OCI-LY1 (cell line): ENCODE data around the gene RRAGD.

ENCODE experiments used
- H2AFZ ChIP-seq: fragments of 200-600 bp; sonication (generic), shearing (Covaris generic); 2 replicates; pipeline ENCODE4 v1.6.0; 2014; ENCODE audit warnings: antibody characterized with exemption, mild to moderate bottlenecking, low read length
- H3F3A ChIP-seq: fragments of 200-600 bp; sonication (generic), shearing (Covaris generic); 2 replicates; pipeline ENCODE4 v1.6.0; 2014; ENCODE audit warnings: mild to moderate bottlenecking, antibody characterized with exemption, low read length, moderate library complexity; ENCODE audit not compliant: insufficient read depth
- H3K27ac ChIP-seq: fragments of 200-600 bp; sonication (generic); 2 replicates; pipeline ENCODE4 v1.5.1; 2014; ENCODE audit warnings: low read length, mixed run types, mild to moderate bottlenecking, low read depth; ENCODE audit not compliant: poor library complexity, severe bottlenecking
- H3K27me3 ChIP-seq: fragments of 200-600 bp; sonication (generic); 2 replicates; pipeline ENCODE4 v1.6.0; 2014; ENCODE audit warnings: antibody characterized with exemption, mild to moderate bottlenecking, low read length, moderate library complexity; ENCODE audit not compliant: insufficient read depth
- H3K36me3 ChIP-seq: fragments of 200-600 bp; sonication (generic); 2 replicates; pipeline ENCODE4 v1.6.1; 2014; ENCODE audit warnings: mild to moderate bottlenecking, antibody characterized with exemption, low read length, moderate library complexity, mixed read lengths; ENCODE audit not compliant: insufficient read depth
- H3K4me1 ChIP-seq: fragments of 200-600 bp; sonication (generic); 2 replicates; pipeline ENCODE4 v1.5.1; 2014; ENCODE audit warnings: mild to moderate bottlenecking, low read length, moderate library complexity; ENCODE audit not compliant: insufficient read depth, severe bottlenecking
- H3K4me2 ChIP-seq: fragments of 200-600 bp; sonication (generic), shearing (Covaris generic); 2 replicates; pipeline ENCODE4 v1.6.1; 2014; ENCODE audit warnings: low read length
- H3K4me3 ChIP-seq: fragments of 200-600 bp; sonication (generic); 2 replicates; pipeline ENCODE4 v1.5.1; 2014; ENCODE audit warnings: low read length, low read depth, mild to moderate bottlenecking, mixed read lengths; ENCODE audit not compliant: poor library complexity, severe bottlenecking
- H3K79me2 ChIP-seq: fragments of 200-600 bp; shearing (Covaris generic); 2 replicates; pipeline ENCODE4 v1.6.1; 2016; ENCODE audit warnings: mixed run types, low read length, mixed read lengths; ENCODE audit not compliant: insufficient read depth
- H3K9ac ChIP-seq: fragments of 200-600 bp; sonication (generic), shearing (Covaris generic); 2 replicates; pipeline ENCODE4 v1.6.1; 2014; ENCODE audit warnings: mild to moderate bottlenecking, low read length, mixed read lengths
- H3K9me2 ChIP-seq: fragments of 200-600 bp; sonication (generic), shearing (Covaris generic); 2 replicates; pipeline ENCODE4 v1.6.1; 2014; ENCODE audit warnings: low read depth, mild to moderate bottlenecking, low read length, mixed read lengths
- H3K9me3 ChIP-seq: fragments of 200-600 bp; shearing (Covaris generic); 2 replicates; pipeline ENCODE4 v1.6.1; 2014; ENCODE audit warnings: low read length, mixed read lengths
- H4K20me1 ChIP-seq: fragments of 200-600 bp; sonication (generic), shearing (Covaris generic); 2 replicates; pipeline ENCODE4 v1.6.0; 2016; ENCODE audit warnings: mild to moderate bottlenecking, low read length; ENCODE audit not compliant: insufficient read depth
- EZH2 ChIP-seq: fragments of 200-600 bp; sonication (generic), shearing (Covaris generic); IDR thresholded peaks from 2 replicates; pipeline ENCODE4 v1.8.0; 2017; ENCODE audit warnings: borderline replicate concordance, mixed run types, mild to moderate bottlenecking, antibody characterized with exemption, low read length, moderate library complexity, mixed read lengths
- TF ChIP-seq, protein P1 (sequence below): fragments of 200-600 bp; sonication (generic), shearing (Covaris generic); IDR thresholded peaks from 2 replicates; pipeline ENCODE4 v1.5.1; 2017; ENCODE audit warnings: mild to moderate bottlenecking, antibody characterized with exemption, low read length, moderate library complexity, mixed read lengths

RRAGD gene

GRCh38 chr6:89371849-89372505 is 40.1 kb downstream of the RRAGD start:
- H3K27ac ChIP-seq: peak overlapping the region; percentile 76
- H3K79me2 ChIP-seq: no peaks in the 10 kb centered on the region
- H3K27me3 ChIP-seq: no peaks in the 10 kb centered on the region
- no peaks in the 10 kb centered on the region for H3K9me2 ChIP-seq
- no peak for TF ChIP-seq EZH2
- TF ChIP-seq, protein P1, sequence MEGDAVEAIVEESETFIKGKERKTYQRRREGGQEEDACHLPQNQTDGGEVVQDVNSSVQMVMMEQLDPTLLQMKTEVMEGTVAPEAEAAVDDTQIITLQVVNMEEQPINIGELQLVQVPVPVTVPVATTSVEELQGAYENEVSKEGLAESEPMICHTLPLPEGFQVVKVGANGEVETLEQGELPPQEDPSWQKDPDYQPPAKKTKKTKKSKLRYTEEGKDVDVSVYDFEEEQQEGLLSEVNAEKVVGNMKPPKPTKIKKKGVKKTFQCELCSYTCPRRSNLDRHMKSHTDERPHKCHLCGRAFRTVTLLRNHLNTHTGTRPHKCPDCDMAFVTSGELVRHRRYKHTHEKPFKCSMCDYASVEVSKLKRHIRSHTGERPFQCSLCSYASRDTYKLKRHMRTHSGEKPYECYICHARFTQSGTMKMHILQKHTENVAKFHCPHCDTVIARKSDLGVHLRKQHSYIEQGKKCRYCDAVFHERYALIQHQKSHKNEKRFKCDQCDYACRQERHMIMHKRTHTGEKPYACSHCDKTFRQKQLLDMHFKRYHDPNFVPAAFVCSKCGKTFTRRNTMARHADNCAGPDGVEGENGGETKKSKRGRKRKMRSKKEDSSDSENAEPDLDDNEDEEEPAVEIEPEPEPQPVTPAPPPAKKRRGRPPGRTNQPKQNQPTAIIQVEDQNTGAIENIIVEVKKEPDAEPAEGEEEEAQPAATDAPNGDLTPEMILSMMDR: peak; percentile 99
- H3F3A ChIP-seq: no peaks in the 10 kb centered on the region
- H3K4me3 ChIP-seq: no peak overlapping the region
- peak overlapping the region; percentile 54 for H3K9ac ChIP-seq
- H3K36me3 ChIP-seq: no peaks in the 10 kb centered on the region
- H3K4me1 ChIP-seq: peaks cover 58% of the 10 kb centered on the region
- H2AFZ ChIP-seq: peak overlapping the region; percentile 89
- H4K20me1 ChIP-seq: no peaks in the 10 kb centered on the region
- H3K4me2 ChIP-seq: peak overlapping the region; percentile 42
- H3K9me3 ChIP-seq: no peaks in the 10 kb centered on the region

DNA sequence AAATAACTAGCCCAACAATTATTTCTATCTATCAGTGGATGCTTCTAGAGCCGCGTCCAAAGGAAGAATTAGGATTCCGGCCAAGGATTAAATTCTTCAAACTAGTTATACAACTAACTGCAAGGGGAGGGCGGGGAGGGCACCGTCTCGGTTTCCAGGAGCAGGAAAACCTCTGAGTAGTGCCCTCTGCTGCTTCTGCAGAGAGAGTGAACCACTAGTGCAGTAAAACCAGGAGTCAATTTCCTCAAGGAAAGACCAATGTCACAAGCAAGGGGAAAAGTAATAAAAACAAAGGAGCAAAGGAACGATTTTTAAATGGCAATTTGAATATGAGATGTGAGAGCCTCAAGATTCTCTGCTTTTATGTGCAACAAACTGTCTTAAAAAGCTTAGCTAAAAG is 43.1 kb downstream of the RRAGD start:
- Histone ChIP-seq H3K36me3 (no peaks in the 10 kb centered on the region), H3K9me3 (no peaks in the 10 kb centered on the region), H3K27me3 (no peaks in the 10 kb centered on the region), H3F3A (no peaks in the 10 kb centered on the region), H3K4me3 (no peak overlapping the region), H3K79me2 (no peaks in the 10 kb centered on the region), H3K4me1 (peaks cover 71% of the 10 kb centered on the region), H3K4me2 (peak overlapping the region; percentile 45; the same call in 1 of the 2 replicates), H3K9ac (no peak overlapping the region), H3K9me2 (no peaks in the 10 kb centered on the region), H4K20me1 (no peaks in the 10 kb centered on the region), H3K27ac (peak overlapping the region; percentile 62), H2AFZ (no peak overlapping the region)
- no peak for TF ChIP-seq EZH2
- TF ChIP-seq, protein P1: peak; percentile 43

DNA sequence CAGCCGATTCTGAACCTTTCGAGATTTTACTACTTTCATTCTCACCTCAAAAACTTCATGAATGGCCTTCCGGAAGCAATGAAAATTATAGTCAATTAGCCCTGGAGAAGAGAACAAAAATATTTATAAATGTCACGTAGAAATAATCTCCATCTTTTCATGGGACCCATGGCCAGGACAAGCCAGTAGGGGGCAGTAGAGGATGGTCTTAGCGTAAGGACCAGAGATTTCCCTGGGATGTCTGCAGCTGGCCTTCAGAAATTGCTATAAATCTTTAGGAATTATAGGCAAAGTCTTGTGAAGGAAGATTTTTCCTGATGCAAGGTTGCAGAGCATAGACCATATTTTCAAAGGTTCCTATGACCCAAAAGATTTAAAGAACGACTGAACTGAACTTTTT is 44.0 kb downstream of the RRAGD start:
- peak overlapping the region; percentile 52; the same call in 1 of the 2 replicates for H2AFZ ChIP-seq

More for the DNA sequence above, 44.0 kb downstream of the RRAGD start:
- H3K36me3 ChIP-seq: no peaks in the 10 kb centered on the region
- peak overlapping the region; percentile 45 for H3K4me2 ChIP-seq
- H3F3A ChIP-seq: no peaks in the 10 kb centered on the region
- peak overlapping the region; percentile 62 for H3K27ac ChIP-seq
- H3K9me2 ChIP-seq: no peaks in the 10 kb centered on the region
- no peaks in the 10 kb centered on the region for H3K27me3 ChIP-seq
- no peaks in the 10 kb centered on the region for H3K79me2 ChIP-seq
- no peaks in the 10 kb centered on the region for H4K20me1 ChIP-seq
- no peaks in the 10 kb centered on the region for H3K9me3 ChIP-seq
- no peak for TF ChIP-seq EZH2
- TF ChIP-seq, protein P1: peak; percentile 92
- H3K9ac ChIP-seq: peak overlapping the region; percentile 10; the same call in 1 of the 2 replicates
- peaks cover 76% of the 10 kb centered on the region for H3K4me1 ChIP-seq
- H3K4me3 ChIP-seq: peak overlapping the region; percentile 7
